GM12892 (cell line): Measurements from ENCODE around the gene ANOS1.

ENCODE experiments used
- POLR2A ChIP-seq: IDR thresholded peaks from 2 replicates; pipeline ENCODE4 v1.6.1; 2011; ENCODE audit warnings: low read depth, low read length, control low read depth
- POLR2AphosphoS5 ChIP-seq: IDR thresholded peaks from 2 replicates; pipeline ENCODE4 v1.6.1; 2011; ENCODE audit warnings: low read depth, low read length, control low read depth
- TAF1 ChIP-seq: IDR thresholded peaks from 2 replicates; pipeline ENCODE4 v1.6.1; 2011; ENCODE audit warnings: low read depth, mild to moderate bottlenecking, control low read depth, low read length, borderline replicate concordance

- TF ChIP-seq TAF1, result no peak
- TF ChIP-seq POLR2A, result no peak
- TF ChIP-seq POLR2AphosphoS5, result no peak
Measured at GRCh38 chrX:8692871-8693270, 39.1 kb downstream of the ANOS1 start.
